ENCODE results near the gene TMUB1.

DNA sequence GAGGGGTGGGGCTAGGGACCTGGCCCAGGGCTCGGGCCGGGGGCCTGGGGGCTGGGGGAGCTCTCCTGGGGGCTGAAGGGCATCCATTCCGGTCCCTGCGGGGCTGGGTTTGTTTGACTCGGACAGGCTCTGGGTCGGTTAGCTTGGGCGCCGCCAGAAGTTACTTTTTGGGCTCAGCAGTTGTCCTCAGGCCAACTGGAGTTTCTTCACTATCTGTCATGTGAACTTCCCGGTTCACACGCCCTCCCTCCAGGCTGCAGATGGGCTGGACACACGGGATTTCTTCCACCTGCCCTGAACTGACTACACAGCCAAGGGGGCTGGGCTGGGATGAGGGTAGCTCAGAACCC lies 20.1 kb downstream of the TMUB1 start:
- TF ChIP-seq, protein P1, sequence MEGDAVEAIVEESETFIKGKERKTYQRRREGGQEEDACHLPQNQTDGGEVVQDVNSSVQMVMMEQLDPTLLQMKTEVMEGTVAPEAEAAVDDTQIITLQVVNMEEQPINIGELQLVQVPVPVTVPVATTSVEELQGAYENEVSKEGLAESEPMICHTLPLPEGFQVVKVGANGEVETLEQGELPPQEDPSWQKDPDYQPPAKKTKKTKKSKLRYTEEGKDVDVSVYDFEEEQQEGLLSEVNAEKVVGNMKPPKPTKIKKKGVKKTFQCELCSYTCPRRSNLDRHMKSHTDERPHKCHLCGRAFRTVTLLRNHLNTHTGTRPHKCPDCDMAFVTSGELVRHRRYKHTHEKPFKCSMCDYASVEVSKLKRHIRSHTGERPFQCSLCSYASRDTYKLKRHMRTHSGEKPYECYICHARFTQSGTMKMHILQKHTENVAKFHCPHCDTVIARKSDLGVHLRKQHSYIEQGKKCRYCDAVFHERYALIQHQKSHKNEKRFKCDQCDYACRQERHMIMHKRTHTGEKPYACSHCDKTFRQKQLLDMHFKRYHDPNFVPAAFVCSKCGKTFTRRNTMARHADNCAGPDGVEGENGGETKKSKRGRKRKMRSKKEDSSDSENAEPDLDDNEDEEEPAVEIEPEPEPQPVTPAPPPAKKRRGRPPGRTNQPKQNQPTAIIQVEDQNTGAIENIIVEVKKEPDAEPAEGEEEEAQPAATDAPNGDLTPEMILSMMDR (IDR thresholded peaks at IDR 0.05; ENCODE audit: low read length) = no peak
- no peak for TF ChIP-seq EZH2 (optimal IDR thresholded peaks at IDR 0.05; ENCODE audit: low read depth, low read length)
- TF ChIP-seq EZH2phosphoT487 (IDR thresholded peaks at IDR 0.05; ENCODE audit: low read length) = no peak

Data from MM.1S (cell line).